ENCODE results near the gene TTC39A. TPM values are rescaled to one million over a fixed set of nuclear protein-coding genes. Genes with fewer than 3 reads are reported as not detected.

TTC39A gene
- total and polyA plus RNA-seq, 2 donors (not counting 1 experiment from before 2014, with no cell fraction given), result 0.28 to 1.5 TPM

GRCh38 chr1:51293898-51294515 is 36.4 kb downstream of the TTC39A start:
- Histone ChIP-seq H3K36me3 (ENCODE audit: control insufficient read depth, insufficient read depth, low read length) (no peaks in the 10 kb centered on the region), H3K9ac (ENCODE audit: insufficient read depth, low read length) (no peak overlapping the region), H2AFZ (ENCODE audit: low read length) (no peak overlapping the region), H4K20me1 (ENCODE audit: control insufficient read depth, extremely low read depth, insufficient read depth, low read length) (no peaks in the 10 kb centered on the region), H3K9me3 (ENCODE audit: control insufficient read depth, insufficient read depth, low read depth, low read length) (no peaks in the 10 kb centered on the region), H3K27me3 (ENCODE audit: control insufficient read depth, insufficient read depth, low read length) (no peaks in the 10 kb centered on the region), H3K4me3 (replicated peaks in 1 of 4; ENCODE audit: control extremely low read depth in 1 of 4, insufficient read depth in 1 of 4, low read depth in 3 of 4, low read length in 4 of 4) (no peak overlapping the region), H3K4me1 (ENCODE audit: control insufficient read depth, extremely low read depth, insufficient read depth, low read length) (no peaks in the 10 kb centered on the region), H3K27ac (ENCODE audit: insufficient read depth, low read length) (no peak overlapping the region), H3K79me2 (ENCODE audit: control insufficient read depth, insufficient read depth, low read length) (no peaks in the 10 kb centered on the region), H3K4me2 (ENCODE audit: extremely low read depth, insufficient read depth, low read length) (no peak overlapping the region)
- TF ChIP-seq EZH2 (IDR thresholded peaks at IDR 0.05; ENCODE audit: low read length, missing control alignments), result no peak
- TF ChIP-seq CTCF (conservative IDR thresholded peaks at IDR 0.05 in 1 of 2, IDR thresholded peaks at IDR 0.05 in 1 of 2; ENCODE audit: low read depth in 1 of 2, low read length in 2 of 2), result no peak
- no peak for DNase-seq (ENCODE audit: low read depth in 2 of 2)

- Histone ChIP-seq H3K27ac (ENCODE audit: insufficient read depth, low read length) (no peak overlapping the region), H2AFZ (ENCODE audit: low read length) (no peak overlapping the region), H3K36me3 (ENCODE audit: control insufficient read depth, insufficient read depth, low read length) (no peaks in the 10 kb centered on the region), H3K4me2 (ENCODE audit: extremely low read depth, insufficient read depth, low read length) (no peak overlapping the region), H3K9ac (ENCODE audit: insufficient read depth, low read length) (no peak overlapping the region), H3K9me3 (ENCODE audit: control insufficient read depth, insufficient read depth, low read depth, low read length) (no peaks in the 10 kb centered on the region), H4K20me1 (ENCODE audit: control insufficient read depth, extremely low read depth, insufficient read depth, low read length) (no peaks in the 10 kb centered on the region), H3K27me3 (ENCODE audit: control insufficient read depth, insufficient read depth, low read length) (no peaks in the 10 kb centered on the region), H3K4me1 (ENCODE audit: control insufficient read depth, extremely low read depth, insufficient read depth, low read length) (no peaks in the 10 kb centered on the region), H3K79me2 (ENCODE audit: control insufficient read depth, insufficient read depth, low read length) (no peaks in the 10 kb centered on the region), H3K4me3 (replicated peaks in 1 of 4; ENCODE audit: control extremely low read depth in 1 of 4, insufficient read depth in 1 of 4, low read depth in 3 of 4, low read length in 4 of 4) (no peak overlapping the region)
- TF ChIP-seq CTCF (conservative IDR thresholded peaks at IDR 0.05 in 1 of 2, IDR thresholded peaks at IDR 0.05 in 1 of 2; ENCODE audit: low read depth in 1 of 2, low read length in 2 of 2) (no peak), EZH2 (IDR thresholded peaks at IDR 0.05; ENCODE audit: low read length, missing control alignments) (no peak)
- no peak for DNase-seq (ENCODE audit: low read depth in 2 of 2)
Observed at GRCh38 chr1:51290489-51290847, 39.9 kb downstream of the TTC39A start.

GRCh38 chr1:51289676-51290488 is 40.5 kb downstream of the TTC39A start:
- Histone ChIP-seq H3K4me3 (replicated peaks in 1 of 4; ENCODE audit: control extremely low read depth in 1 of 4, insufficient read depth in 1 of 4, low read depth in 3 of 4, low read length in 4 of 4) (no peak overlapping the region), H2AFZ (ENCODE audit: low read length) (no peak overlapping the region), H3K79me2 (ENCODE audit: control insufficient read depth, insufficient read depth, low read length) (no peaks in the 10 kb centered on the region), H3K27ac (ENCODE audit: insufficient read depth, low read length) (no peak overlapping the region), H3K4me2 (ENCODE audit: extremely low read depth, insufficient read depth, low read length) (no peak overlapping the region), H3K27me3 (ENCODE audit: control insufficient read depth, insufficient read depth, low read length) (no peaks in the 10 kb centered on the region), H3K4me1 (ENCODE audit: control insufficient read depth, extremely low read depth, insufficient read depth, low read length) (no peaks in the 10 kb centered on the region), H4K20me1 (ENCODE audit: control insufficient read depth, extremely low read depth, insufficient read depth, low read length) (no peaks in the 10 kb centered on the region), H3K36me3 (ENCODE audit: control insufficient read depth, insufficient read depth, low read length) (no peaks in the 10 kb centered on the region), H3K9ac (ENCODE audit: insufficient read depth, low read length) (no peak overlapping the region), H3K9me3 (ENCODE audit: control insufficient read depth, insufficient read depth, low read depth, low read length) (no peaks in the 10 kb centered on the region)
- DNase-seq (ENCODE audit: low read depth in 2 of 2), result no peak
- no peak for TF ChIP-seq CTCF (conservative IDR thresholded peaks at IDR 0.05 in 1 of 2, IDR thresholded peaks at IDR 0.05 in 1 of 2; ENCODE audit: low read depth in 1 of 2, low read length in 2 of 2)
- TF ChIP-seq EZH2 (IDR thresholded peaks at IDR 0.05; ENCODE audit: low read length, missing control alignments), result no peak
